ENCODE measurements around the gene PSME2. TPM values are rescaled to one million over a fixed set of nuclear protein-coding genes. Genes with fewer than 3 reads are reported as not detected.

PSME2 gene
- total and polyA plus RNA-seq, 2 of the 13 experiments (the other 11 are each of a cell fraction or from before 2014, with no cell fraction given), result 332 to 716 TPM

DNA sequence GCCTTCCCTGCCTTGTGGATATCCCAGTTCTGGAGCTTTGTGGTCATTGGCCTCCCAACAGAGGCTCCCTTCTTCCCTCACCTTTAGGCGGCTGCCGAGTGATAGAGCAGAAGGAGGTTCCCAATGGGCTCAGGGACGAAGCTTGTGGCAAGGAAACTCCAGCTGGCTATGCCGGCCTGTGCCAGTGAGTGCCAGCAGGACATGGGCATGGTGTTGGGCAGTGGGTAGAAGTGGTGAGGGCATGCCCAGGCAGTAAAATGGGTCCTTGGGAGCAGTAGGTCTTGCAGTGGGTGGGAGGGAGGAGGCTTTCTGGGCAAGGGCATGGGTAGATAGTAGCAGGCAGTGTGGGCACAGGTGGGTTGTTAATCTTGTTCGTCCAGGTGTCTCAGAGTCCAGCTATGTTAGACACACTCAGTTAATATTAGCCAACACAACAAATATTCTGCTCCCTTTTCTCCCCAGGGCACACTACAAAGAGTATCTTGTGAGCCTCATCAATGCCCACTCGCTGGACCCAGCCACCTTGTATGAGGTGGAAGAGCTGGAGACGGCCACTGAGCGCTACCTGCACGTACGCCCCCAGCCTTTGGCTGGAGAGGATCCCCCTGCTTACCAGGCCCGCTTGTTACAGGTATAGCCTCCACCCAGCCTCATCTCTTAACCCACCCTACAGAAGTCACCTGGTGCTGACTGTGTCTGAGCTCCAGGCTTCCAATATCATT, 13.5 kb upstream of the PSME2 start (continued):
- peak; percentile 60; the same call in 1 of the 2 replicates for TF ChIP-seq MTA1 (CRISPR knock-in tag; IDR thresholded peaks at IDR 0.05; ENCODE audit: borderline replicate concordance)
- TF ChIP-seq NPAS2 (CRISPR knock-in tag; IDR thresholded peaks at IDR 0.05; ENCODE audit: borderline replicate concordance), result no peak
- peak; percentile 16; the same call in 1 of the 2 replicates for TF ChIP-seq ZNF768 (CRISPR knock-in tag; IDR thresholded peaks at IDR 0.05)
- TF ChIP-seq FOXP1 (IDR thresholded peaks at IDR 0.05), result no peak
- no peak for TF ChIP-seq FOXP1 (CRISPR knock-in tag; IDR thresholded peaks at IDR 0.05)
- TF ChIP-seq, protein P1, sequence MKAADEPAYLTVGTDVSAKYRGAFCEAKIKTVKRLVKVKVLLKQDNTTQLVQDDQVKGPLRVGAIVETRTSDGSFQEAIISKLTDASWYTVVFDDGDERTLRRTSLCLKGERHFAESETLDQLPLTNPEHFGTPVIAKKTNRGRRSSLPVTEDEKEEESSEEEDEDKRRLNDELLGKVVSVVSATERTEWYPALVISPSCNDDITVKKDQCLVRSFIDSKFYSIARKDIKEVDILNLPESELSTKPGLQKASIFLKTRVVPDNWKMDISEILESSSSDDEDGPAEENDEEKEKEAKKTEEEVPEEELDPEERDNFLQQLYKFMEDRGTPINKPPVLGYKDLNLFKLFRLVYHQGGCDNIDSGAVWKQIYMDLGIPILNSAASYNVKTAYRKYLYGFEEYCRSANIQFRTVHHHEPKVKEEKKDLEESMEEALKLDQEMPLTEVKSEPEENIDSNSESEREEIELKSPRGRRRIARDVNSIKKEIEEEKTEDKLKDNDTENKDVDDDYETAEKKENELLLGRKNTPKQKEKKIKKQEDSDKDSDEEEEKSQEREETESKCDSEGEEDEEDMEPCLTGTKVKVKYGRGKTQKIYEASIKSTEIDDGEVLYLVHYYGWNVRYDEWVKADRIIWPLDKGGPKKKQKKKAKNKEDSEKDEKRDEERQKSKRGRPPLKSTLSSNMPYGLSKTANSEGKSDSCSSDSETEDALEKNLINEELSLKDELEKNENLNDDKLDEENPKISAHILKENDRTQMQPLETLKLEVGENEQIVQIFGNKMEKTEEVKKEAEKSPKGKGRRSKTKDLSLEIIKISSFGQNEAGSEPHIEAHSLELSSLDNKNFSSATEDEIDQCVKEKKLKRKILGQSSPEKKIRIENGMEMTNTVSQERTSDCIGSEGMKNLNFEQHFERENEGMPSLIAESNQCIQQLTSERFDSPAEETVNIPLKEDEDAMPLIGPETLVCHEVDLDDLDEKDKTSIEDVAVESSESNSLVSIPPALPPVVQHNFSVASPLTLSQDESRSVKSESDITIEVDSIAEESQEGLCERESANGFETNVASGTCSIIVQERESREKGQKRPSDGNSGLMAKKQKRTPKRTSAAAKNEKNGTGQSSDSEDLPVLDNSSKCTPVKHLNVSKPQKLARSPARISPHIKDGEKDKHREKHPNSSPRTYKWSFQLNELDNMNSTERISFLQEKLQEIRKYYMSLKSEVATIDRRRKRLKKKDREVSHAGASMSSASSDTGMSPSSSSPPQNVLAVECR (CRISPR knock-in tag; IDR thresholded peaks at IDR 0.05; ENCODE audit: borderline replicate concordance), result 0 out of 2 replicates have a peak, but pooled peaks have one; percentile 21
- TF ChIP-seq ZNF746 (CRISPR knock-in tag; IDR thresholded peaks at IDR 0.05), result no peak
- no peak for TF ChIP-seq BCL6 (CRISPR knock-in tag; IDR thresholded peaks at IDR 0.05)
- TF ChIP-seq, protein P2, sequence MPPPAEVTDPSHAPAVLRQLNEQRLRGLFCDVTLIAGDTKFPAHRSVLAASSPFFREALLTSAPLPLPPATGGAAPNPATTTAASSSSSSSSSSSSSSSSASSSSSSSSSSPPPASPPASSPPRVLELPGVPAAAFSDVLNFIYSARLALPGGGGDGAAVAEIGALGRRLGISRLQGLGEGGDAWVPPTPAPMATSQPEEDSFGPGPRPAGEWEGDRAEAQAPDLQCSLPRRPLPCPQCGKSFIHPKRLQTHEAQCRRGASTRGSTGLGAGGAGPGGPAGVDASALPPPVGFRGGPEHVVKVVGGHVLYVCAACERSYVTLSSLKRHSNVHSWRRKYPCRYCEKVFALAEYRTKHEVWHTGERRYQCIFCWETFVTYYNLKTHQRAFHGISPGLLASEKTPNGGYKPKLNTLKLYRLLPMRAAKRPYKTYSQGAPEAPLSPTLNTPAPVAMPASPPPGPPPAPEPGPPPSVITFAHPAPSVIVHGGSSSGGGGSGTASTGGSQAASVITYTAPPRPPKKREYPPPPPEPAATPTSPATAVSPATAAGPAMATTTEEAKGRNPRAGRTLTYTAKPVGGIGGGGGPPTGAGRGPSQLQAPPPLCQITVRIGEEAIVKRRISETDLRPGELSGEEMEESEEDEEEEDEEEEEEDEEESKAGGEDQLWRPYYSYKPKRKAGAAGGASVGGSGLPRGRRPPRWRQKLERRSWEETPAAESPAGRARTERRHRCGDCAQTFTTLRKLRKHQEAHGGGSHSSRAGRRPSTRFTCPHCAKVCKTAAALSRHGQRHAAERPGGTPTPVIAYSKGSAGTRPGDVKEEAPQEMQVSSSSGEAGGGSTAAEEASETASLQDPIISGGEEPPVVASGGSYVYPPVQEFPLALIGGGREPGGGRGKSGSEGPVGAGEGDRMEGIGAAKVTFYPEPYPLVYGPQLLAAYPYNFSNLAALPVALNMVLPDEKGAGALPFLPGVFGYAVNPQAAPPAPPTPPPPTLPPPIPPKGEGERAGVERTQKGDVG (CRISPR knock-in tag; IDR thresholded peaks at IDR 0.05; ENCODE audit: borderline replicate concordance), result no peak
- no peak for TF ChIP-seq ZNF296 (CRISPR knock-in tag; conservative IDR thresholded peaks at IDR 0.05)
- peak; percentile 30; the same call in 1 of the 2 replicates for TF ChIP-seq ZNF225 (CRISPR knock-in tag; IDR thresholded peaks at IDR 0.05)
- TF ChIP-seq SAFB2 (CRISPR knock-in tag; IDR thresholded peaks at IDR 0.05; ENCODE audit: borderline replicate concordance, low read depth), result peak; percentile 61; the same call in 1 of the 2 replicates
- no peak for TF ChIP-seq KAT8 (CRISPR knock-in tag; IDR thresholded peaks at IDR 0.05)
- TF ChIP-seq GPN1 (CRISPR knock-in tag; IDR thresholded peaks at IDR 0.05; ENCODE audit: borderline replicate concordance), result no peak
- peak; percentile 22; the same call in 1 of the 2 replicates for TF ChIP-seq POLR2G (IDR thresholded peaks at IDR 0.05; ENCODE audit: low read depth, low read length)
- TF ChIP-seq CCDC6 (CRISPR knock-in tag; IDR thresholded peaks at IDR 0.05), result no peak
- TF ChIP-seq ZEB1 (IDR thresholded peaks at IDR 0.05; ENCODE audit: insufficient replicate concordance, low read depth), result peak; percentile 3
- no peak for TF ChIP-seq PRDM4 (CRISPR knock-in tag; IDR thresholded peaks at IDR 0.05; ENCODE audit: borderline replicate concordance)
